HepG2 (cell line): ENCODE results near the gene TMEM9. TPM values are rescaled to one million over a fixed set of nuclear protein-coding genes. Genes with fewer than 3 reads are reported as not detected.

ENCODE experiments used
- CHD4 ChIP-seq: fragments of 200-600 bp; sonication (generic); IDR thresholded peaks from 2 replicates; pipeline ENCODE4 v1.7.0; 2017; ENCODE audit warnings: mild to moderate bottlenecking, low read length, borderline replicate concordance
- DPF2 ChIP-seq: sonication (generic); formaldehyde crosslinking; IDR thresholded peaks from 2 replicates; pipeline ENCODE4 v1.4.0; 2020; ENCODE audit warnings: mild to moderate bottlenecking, low read depth, missing genetic modification reagents, borderline replicate concordance
- GPN1 ChIP-seq: sonication (generic); formaldehyde crosslinking; IDR thresholded peaks from 2 replicates; pipeline ENCODE4 v1.5.1; 2020; ENCODE audit warnings: missing genetic modification reagents, borderline replicate concordance
- HDAC2 ChIP-seq: sonication (generic); formaldehyde crosslinking; IDR thresholded peaks from 2 replicates; pipeline ENCODE4 v1.4.0; 2020; ENCODE audit warnings: missing genetic modification reagents
- HMG20B ChIP-seq: conservative IDR thresholded peaks from 2 replicates; pipeline ENCODE4 v1.6.1; 2016; ENCODE audit warnings: missing genetic modification reagents, missing compliant biosample characterization
- HNRNPUL1 ChIP-seq: fragments of 200-400 bp; formaldehyde crosslinking; IDR thresholded peaks from 2 replicates; pipeline ENCODE4 v1.6.1; 2017; ENCODE audit warnings: low read depth, mild to moderate bottlenecking, low read length, moderate library complexity
- IRX3 ChIP-seq: sonication (generic); formaldehyde crosslinking; IDR thresholded peaks from 2 replicates; pipeline ENCODE4 v1.8.1; 2023; ENCODE audit warnings: mild to moderate bottlenecking, low read depth, missing genetic modification reagents, borderline replicate concordance
- ISL2 ChIP-seq: sonication (generic); formaldehyde crosslinking; IDR thresholded peaks from 2 replicates; pipeline ENCODE4 v1.5.0; 2020; ENCODE audit warnings: missing genetic modification reagents
- POLR2A ChIP-seq, 2 experiments: IDR thresholded peaks; 2 replicates each; pipeline ENCODE4 v1.6.1; 2011; ENCODE audit warnings: low read depth in 2 of 2, low read length in 2 of 2, mild to moderate bottlenecking in 1 of 2, moderate library complexity in 1 of 2; ENCODE audit not compliant: insufficient read depth in 1 of 2
- REL ChIP-seq: sonication (generic); formaldehyde crosslinking; conservative IDR thresholded peaks from 2 replicates; pipeline ENCODE4 v1.8.0; 2022; ENCODE audit warnings: mild to moderate bottlenecking, missing genetic modification reagents, moderate library complexity
- SUZ12 ChIP-seq: fragments of 150-350 bp; IDR thresholded peaks from 2 replicates; pipeline ENCODE4 v1.6.1; 2014; ENCODE audit warnings: low read depth, low read length
- ZFP1 ChIP-seq: IDR thresholded peaks from 2 replicates; pipeline ENCODE4 v1.6.1; 2016
- ZNF383 ChIP-seq: sonication (generic); formaldehyde crosslinking; IDR thresholded peaks from 2 replicates; pipeline ENCODE4 v1.4.0; 2020; ENCODE audit warnings: missing genetic modification reagents, mild to moderate bottlenecking, borderline replicate concordance
- ZNF484 ChIP-seq: sonication (generic); formaldehyde crosslinking; IDR thresholded peaks from 2 replicates; pipeline ENCODE4 v1.5.1; 2020; ENCODE audit warnings: mild to moderate bottlenecking, low read depth, missing genetic modification reagents, borderline replicate concordance
- ZNF549 ChIP-seq: sonication (generic); formaldehyde crosslinking; IDR thresholded peaks from 2 replicates; pipeline ENCODE4 v1.5.0; 2020; ENCODE audit warnings: missing genetic modification reagents
- polyA plus RNA-seq, 8 experiments: library from polyadenylated mRNA; depleted of rRNA in 3 of 8; stranded (reverse) in 7 of 8; unstranded in 1 of 8; fragments of >200 nt; fragmentation: Illumina TruSeq in 4 of 8; extraction: Trizol in 4 of 8; gene quantifications; 2 replicates each; pipeline versions ENCODE4 v1.2.1 to v1.2.3, GENCODE V29; 2011 to 2016; ENCODE audit warnings: low read depth in 4 of 8, missing spikeins in 1 of 8, mixed read lengths in 1 of 8; ENCODE audit not compliant: insufficient read depth in 1 of 8
- total RNA-seq, 5 experiments: library from RNA; depleted of rRNA; stranded (reverse); fragments of >200 nt; fragmentation: Illumina TruSeq; extraction: Trizol; gene quantifications; 2 replicates each; pipeline ENCODE4 v1.2.3, GENCODE V29; 2016; ENCODE audit warnings: low read depth in 1 of 5
- TF ChIP-seq, protein P1 (sequence below): IDR thresholded peaks from 2 replicates; pipeline ENCODE4 v1.6.1; 2016; ENCODE audit warnings: low read depth
- TF ChIP-seq, protein P2 (sequence below): sonication (generic); formaldehyde crosslinking; IDR thresholded peaks from 2 replicates; pipeline ENCODE4 v1.5.0; 2020; ENCODE audit warnings: mild to moderate bottlenecking, missing genetic modification reagents, borderline replicate concordance
- TF ChIP-seq, protein P3 (sequence below): sonication (generic); formaldehyde crosslinking; IDR thresholded peaks from 2 replicates; pipeline ENCODE4 v1.5.0; 2020; ENCODE audit warnings: mild to moderate bottlenecking, missing genetic modification reagents, borderline replicate concordance

Gene TMEM9
- total and polyA plus RNA-seq, 2 of the 13 experiments (the other 11 are each of a cell fraction or from before 2014, with no cell fraction given), result 60.9 to 102 TPM

GRCh38 chr1:201170533-201171062, 16.3 kb upstream of the TMEM9 start (continued):
- TF ChIP-seq HNRNPUL1 (no peak), ZNF549 (CRISPR knock-in tag) (no peak), CHD4 (no peak; the same call in 1 of the 2 replicates), REL (CRISPR knock-in tag) (no peak), GPN1 (no peak), SUZ12 (no peak), HMG20B (CRISPR knock-in tag) (peak; percentile 92), ZNF484 (no peak), ISL2 (CRISPR knock-in tag) (peak; percentile 87; the same call in 1 of the 2 replicates), POLR2A (IDR thresholded peaks at IDR 0.05; ENCODE audit: insufficient read depth in 1 of 2, low read depth in 2 of 2, low read length in 2 of 2) (peak; percentile 84 to 92), DPF2 (no peak; the same call in 1 of the 2 replicates), HDAC2 (peak; percentile 90), IRX3 (CRISPR knock-in tag) (no peak; the same call in 1 of the 2 replicates), ZFP1 (CRISPR knock-in tag) (peak; percentile 78; the same call in 1 of the 2 replicates), ZNF383 (CRISPR knock-in tag) (no peak)
- TF ChIP-seq, protein P1, sequence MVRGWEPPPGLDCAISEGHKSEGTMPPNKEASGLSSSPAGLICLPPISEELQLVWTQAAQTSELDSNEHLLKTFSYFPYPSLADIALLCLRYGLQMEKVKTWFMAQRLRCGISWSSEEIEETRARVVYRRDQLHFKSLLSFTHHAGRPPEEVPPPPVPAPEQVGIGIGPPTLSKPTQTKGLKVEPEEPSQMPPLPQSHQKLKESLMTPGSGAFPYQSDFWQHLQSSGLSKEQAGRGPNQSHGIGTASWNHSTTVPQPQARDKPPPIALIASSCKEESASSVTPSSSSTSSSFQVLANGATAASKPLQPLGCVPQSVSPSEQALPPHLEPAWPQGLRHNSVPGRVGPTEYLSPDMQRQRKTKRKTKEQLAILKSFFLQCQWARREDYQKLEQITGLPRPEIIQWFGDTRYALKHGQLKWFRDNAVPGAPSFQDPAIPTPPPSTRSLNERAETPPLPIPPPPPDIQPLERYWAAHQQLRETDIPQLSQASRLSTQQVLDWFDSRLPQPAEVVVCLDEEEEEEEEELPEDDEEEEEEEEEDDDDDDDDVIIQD (CRISPR knock-in tag), result peak; percentile 69
- TF ChIP-seq, protein P2, sequence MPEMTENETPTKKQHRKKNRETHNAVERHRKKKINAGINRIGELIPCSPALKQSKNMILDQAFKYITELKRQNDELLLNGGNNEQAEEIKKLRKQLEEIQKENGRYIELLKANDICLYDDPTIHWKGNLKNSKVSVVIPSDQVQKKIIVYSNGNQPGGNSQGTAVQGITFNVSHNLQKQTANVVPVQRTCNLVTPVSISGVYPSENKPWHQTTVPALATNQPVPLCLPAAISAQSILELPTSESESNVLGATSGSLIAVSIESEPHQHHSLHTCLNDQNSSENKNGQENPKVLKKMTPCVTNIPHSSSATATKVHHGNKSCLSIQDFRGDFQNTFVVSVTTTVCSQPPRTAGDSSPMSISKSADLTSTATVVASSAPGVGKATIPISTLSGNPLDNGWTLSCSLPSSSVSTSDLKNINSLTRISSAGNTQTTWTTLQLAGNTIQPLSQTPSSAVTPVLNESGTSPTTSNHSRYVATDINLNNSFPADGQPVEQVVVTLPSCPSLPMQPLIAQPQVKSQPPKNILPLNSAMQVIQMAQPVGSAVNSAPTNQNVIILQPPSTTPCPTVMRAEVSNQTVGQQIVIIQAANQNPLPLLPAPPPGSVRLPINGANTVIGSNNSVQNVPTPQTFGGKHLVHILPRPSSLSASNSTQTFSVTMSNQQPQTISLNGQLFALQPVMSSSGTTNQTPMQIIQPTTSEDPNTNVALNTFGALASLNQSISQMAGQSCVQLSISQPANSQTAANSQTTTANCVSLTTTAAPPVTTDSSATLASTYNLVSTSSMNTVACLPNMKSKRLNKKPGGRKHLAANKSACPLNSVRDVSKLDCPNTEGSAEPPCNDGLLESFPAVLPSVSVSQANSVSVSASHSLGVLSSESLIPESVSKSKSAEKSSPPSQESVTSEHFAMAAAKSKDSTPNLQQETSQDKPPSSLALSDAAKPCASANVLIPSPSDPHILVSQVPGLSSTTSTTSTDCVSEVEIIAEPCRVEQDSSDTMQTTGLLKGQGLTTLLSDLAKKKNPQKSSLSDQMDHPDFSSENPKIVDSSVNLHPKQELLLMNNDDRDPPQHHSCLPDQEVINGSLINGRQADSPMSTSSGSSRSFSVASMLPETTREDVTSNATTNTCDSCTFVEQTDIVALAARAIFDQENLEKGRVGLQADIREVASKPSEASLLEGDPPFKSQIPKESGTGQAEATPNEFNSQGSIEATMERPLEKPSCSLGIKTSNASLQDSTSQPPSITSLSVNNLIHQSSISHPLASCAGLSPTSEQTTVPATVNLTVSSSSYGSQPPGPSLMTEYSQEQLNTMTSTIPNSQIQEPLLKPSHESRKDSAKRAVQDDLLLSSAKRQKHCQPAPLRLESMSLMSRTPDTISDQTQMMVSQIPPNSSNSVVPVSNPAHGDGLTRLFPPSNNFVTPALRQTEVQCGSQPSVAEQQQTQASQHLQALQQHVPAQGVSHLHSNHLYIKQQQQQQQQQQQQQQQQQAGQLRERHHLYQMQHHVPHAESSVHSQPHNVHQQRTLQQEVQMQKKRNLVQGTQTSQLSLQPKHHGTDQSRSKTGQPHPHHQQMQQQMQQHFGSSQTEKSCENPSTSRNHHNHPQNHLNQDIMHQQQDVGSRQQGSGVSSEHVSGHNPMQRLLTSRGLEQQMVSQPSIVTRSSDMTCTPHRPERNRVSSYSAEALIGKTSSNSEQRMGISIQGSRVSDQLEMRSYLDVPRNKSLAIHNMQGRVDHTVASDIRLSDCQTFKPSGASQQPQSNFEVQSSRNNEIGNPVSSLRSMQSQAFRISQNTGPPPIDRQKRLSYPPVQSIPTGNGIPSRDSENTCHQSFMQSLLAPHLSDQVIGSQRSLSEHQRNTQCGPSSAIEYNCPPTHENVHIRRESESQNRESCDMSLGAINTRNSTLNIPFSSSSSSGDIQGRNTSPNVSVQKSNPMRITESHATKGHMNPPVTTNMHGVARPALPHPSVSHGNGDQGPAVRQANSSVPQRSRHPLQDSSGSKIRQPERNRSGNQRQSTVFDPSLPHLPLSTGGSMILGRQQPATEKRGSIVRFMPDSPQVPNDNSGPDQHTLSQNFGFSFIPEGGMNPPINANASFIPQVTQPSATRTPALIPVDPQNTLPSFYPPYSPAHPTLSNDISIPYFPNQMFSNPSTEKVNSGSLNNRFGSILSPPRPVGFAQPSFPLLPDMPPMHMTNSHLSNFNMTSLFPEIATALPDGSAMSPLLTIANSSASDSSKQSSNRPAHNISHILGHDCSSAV (CRISPR knock-in tag), result no peak
- TF ChIP-seq, protein P3, sequence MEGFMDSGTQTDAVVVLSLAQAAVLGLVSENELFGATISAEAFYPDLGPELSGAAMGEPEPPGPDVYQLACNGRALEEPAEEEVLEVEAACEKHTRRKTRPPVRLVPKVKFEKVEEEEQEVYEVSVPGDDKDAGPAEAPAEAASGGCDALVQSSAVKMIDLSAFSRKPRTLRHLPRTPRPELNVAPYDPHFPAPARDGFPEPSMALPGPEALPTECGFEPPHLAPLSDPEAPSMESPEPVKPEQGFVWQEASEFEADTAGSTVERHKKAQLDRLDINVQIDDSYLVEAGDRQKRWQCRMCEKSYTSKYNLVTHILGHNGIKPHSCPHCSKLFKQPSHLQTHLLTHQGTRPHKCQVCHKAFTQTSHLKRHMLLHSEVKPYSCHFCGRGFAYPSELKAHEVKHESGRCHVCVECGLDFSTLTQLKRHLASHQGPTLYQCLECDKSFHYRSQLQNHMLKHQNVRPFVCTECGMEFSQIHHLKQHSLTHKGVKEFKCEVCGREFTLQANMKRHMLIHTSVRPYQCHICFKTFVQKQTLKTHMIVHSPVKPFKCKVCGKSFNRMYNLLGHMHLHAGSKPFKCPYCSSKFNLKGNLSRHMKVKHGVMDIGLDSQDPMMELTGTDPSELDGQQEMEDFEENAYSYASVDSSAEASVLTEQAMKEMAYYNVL (CRISPR knock-in tag), result 0 out of 2 replicates have a peak, but pooled peaks have one; percentile 67
